Muscle of leg (tissue), 11 donors: ENCODE measurements around the gene CLIP1. TPM values are rescaled to one million over a fixed set of nuclear protein-coding genes. Genes with fewer than 3 reads are reported as not detected.
"Not testable (repeated sequence)": the region's sequence is repeated elsewhere in the genome, so short reads cannot be mapped to it uniquely, and the experiment has no call there.

Experiments
- DNase-seq: peaks from one replicate; pipeline ENCODE4 v3.0.0; 2013
- H3K27ac ChIP-seq: one replicate; pipeline ENCODE4 v1.5.1; 2013; ENCODE audit warnings: mild to moderate bottlenecking, low read length, control low read depth
- H3K27me3 ChIP-seq: one replicate; pipeline ENCODE4 v1.6.1; 2013; ENCODE audit warnings: low read length; ENCODE audit not compliant: control insufficient read depth, insufficient read depth
- H3K36me3 ChIP-seq: one replicate; pipeline ENCODE4 v1.6.1; 2013; ENCODE audit warnings: low read length; ENCODE audit not compliant: control insufficient read depth, insufficient read depth
- H3K4me1 ChIP-seq: one replicate; pipeline ENCODE4 v1.6.1; 2013; ENCODE audit warnings: low read length; ENCODE audit not compliant: control insufficient read depth, insufficient read depth
- H3K4me3 ChIP-seq: one replicate; pipeline ENCODE4 v1.5.1; 2013; ENCODE audit warnings: low read length, control low read depth
- H3K9me3 ChIP-seq: replicated peaks from 2 replicates; pipeline ENCODE4 v1.6.1; 2013; ENCODE audit warnings: low read depth, low read length; ENCODE audit not compliant: control insufficient read depth
- WGBS: methylation state at CpG from one replicate; pipeline ENCODE4 v1.1.5; 2013; ENCODE audit warnings: missing lambda C conversion rate; ENCODE audit not compliant: insufficient coverage; 5-methylcytosine and 5-hydroxymethylcytosine counted together
- polyA plus RNA-seq, 8 donors: library from polyadenylated mRNA; unstranded; fragments of 120-200 nt; gene quantifications; one replicate each; pipeline versions ENCODE4 v1.2.1 to v1.2.3, GENCODE V29; 2013; ENCODE audit warnings: inconsistent platforms in 1 of 8, low replicate concordance in 1 of 8; ENCODE audit not compliant: insufficient read length in 8 of 8, insufficient read depth in 1 of 8
- total RNA-seq: library from RNA; stranded (reverse); fragments of 120-200 nt; gene quantifications from one replicate; pipeline ENCODE4 v1.2.4, GENCODE V29; 2013

Gene CLIP1
- total and polyA plus RNA-seq, 9 donors, result 16.6 to 28.3 (median 20.6) TPM

- H3K9me3 ChIP-seq, H3K4me3 ChIP-seq, H3K27ac ChIP-seq, H3K4me1 ChIP-seq, H3K27me3 ChIP-seq, DNase-seq: not testable (repeated sequence)
- H3K36me3 ChIP-seq, result peaks cover 38% of the 10 kb centered on the region
- WGBS, result no CpG with 5 or more reads among the region's 2 CpGs
Measured at GRCh38 chr12:122358403-122358802, 64.1 kb downstream of the CLIP1 start.

GRCh38 chr12:122357536-122357935 is 64.9 kb downstream of the CLIP1 start:
- not testable (repeated sequence) for H3K27ac ChIP-seq, DNase-seq, H3K4me3 ChIP-seq, H3K9me3 ChIP-seq, H3K27me3 ChIP-seq, H3K4me1 ChIP-seq
- H3K36me3 ChIP-seq, result peaks cover 43% of the 10 kb centered on the region
- no CpG with 5 or more reads among the region's 32 CpGs for WGBS

- not testable (repeated sequence) for H3K4me3 ChIP-seq, H3K27me3 ChIP-seq, H3K9me3 ChIP-seq, H3K4me1 ChIP-seq, DNase-seq, H3K27ac ChIP-seq
- H3K36me3 ChIP-seq, result peaks cover 47% of the 10 kb centered on the region
- WGBS, result no CpG with 5 or more reads among the region's 27 CpGs
Measured at GRCh38 chr12:122356991-122357390, 65.5 kb downstream of the CLIP1 start.

- H3K4me1 ChIP-seq, result peaks cover 9% of the 10 kb centered on the region
- H3K9me3 ChIP-seq, result no peaks in the 10 kb centered on the region
- H3K36me3 ChIP-seq, result peaks cover 44% of the 10 kb centered on the region
- H3K27ac ChIP-seq, result no peak overlapping the region
- WGBS, result no CpG with 5 or more reads among the region's 3 CpGs
- peak; percentile 57 for DNase-seq
- H3K4me3 ChIP-seq, result no peak overlapping the region
- no peaks in the 10 kb centered on the region for H3K27me3 ChIP-seq
Measured at GRCh38 chr12:122356192-122356635, 66.3 kb downstream of the CLIP1 start.

GRCh38 chr12:122355706-122356105 is 66.8 kb downstream of the CLIP1 start:
- DNase-seq, result peak; percentile 39
- Histone ChIP-seq H3K4me1 (peaks cover 9% of the 10 kb centered on the region), H3K36me3 (peaks cover 41% of the 10 kb centered on the region), H3K27me3 (no peaks in the 10 kb centered on the region), H3K27ac (no peak overlapping the region), H3K4me3 (no peak overlapping the region), H3K9me3 (no peaks in the 10 kb centered on the region)
- WGBS, result 54% methylated on average over 6 of the region's 11 CpGs

- no peak overlapping the region for H3K27ac ChIP-seq
- DNase-seq, result no peak
- H3K27me3 ChIP-seq, result no peaks in the 10 kb centered on the region
- WGBS, result 92% methylated on average over 24 of the region's 24 CpGs
- no peaks in the 10 kb centered on the region for H3K9me3 ChIP-seq
- no peak overlapping the region for H3K4me3 ChIP-seq
- peaks cover 9% of the 10 kb centered on the region for H3K4me1 ChIP-seq
- H3K36me3 ChIP-seq, result peaks cover 37% of the 10 kb centered on the region
Measured at GRCh38 chr12:122354958-122355641, 67.4 kb downstream of the CLIP1 start.

- Histone ChIP-seq H3K9me3 (no peaks in the 10 kb centered on the region), H3K4me3 (no peak overlapping the region), H3K4me1 (peaks cover 9% of the 10 kb centered on the region), H3K27me3 (no peaks in the 10 kb centered on the region), H3K36me3 (peaks cover 39% of the 10 kb centered on the region), H3K27ac (no peak overlapping the region)
- no peak for DNase-seq
- no CpG with 5 or more reads among the region's 8 CpGs for WGBS
Measured at GRCh38 chr12:122352394-122352793, 70.1 kb downstream of the CLIP1 start.

GRCh38 chr12:122350141-122350848 is 72.2 kb downstream of the CLIP1 start:
- H3K27me3 ChIP-seq, result no peaks in the 10 kb centered on the region
- H3K4me1 ChIP-seq, result peaks cover 4% of the 10 kb centered on the region
- DNase-seq, result peak; percentile 74
- no peak overlapping the region for H3K27ac ChIP-seq
- H3K36me3 ChIP-seq, result peaks cover 48% of the 10 kb centered on the region
- H3K9me3 ChIP-seq, result no peaks in the 10 kb centered on the region
- no peak overlapping the region for H3K4me3 ChIP-seq
- 38% methylated on average over 3 of the region's 7 CpGs for WGBS

GRCh38 chr12:122349078-122349477 is 73.4 kb downstream of the CLIP1 start:
- Histone ChIP-seq H3K27ac (no peak overlapping the region), H3K4me3 (no peak overlapping the region), H3K4me1 (no peaks in the 10 kb centered on the region), H3K27me3 (no peaks in the 10 kb centered on the region), H3K9me3 (no peaks in the 10 kb centered on the region), H3K36me3 (peaks cover 36% of the 10 kb centered on the region)
- DNase-seq, result no peak
- WGBS, result 100% methylated on average over 4 of the region's 4 CpGs

DNA sequence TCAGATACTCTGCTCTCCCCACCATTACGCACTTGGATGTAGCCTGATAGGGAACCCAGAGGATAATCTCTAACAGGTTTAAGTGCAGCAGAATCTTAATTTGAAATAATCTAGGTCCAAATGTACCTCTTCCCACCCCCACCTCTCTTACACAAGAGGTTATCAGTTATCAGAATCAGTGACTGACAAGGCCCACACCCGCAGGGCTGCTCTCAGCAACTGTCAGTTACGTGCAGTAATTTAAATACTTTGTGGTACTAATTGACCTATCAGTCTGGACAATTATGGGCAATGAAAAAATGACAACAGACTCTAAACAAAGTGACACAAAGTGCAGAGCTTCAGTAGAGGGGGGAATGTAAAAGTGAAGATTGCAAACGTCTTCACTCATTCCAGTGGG is 74.0 kb downstream of the CLIP1 start:
- 100% methylated on average over 1 of the region's 4 CpGs for WGBS
- no peaks in the 10 kb centered on the region for H3K9me3 ChIP-seq
- no peaks in the 10 kb centered on the region for H3K4me1 ChIP-seq
- no peak for DNase-seq
- peaks cover 33% of the 10 kb centered on the region for H3K36me3 ChIP-seq
- no peak overlapping the region for H3K27ac ChIP-seq
- H3K4me3 ChIP-seq, result no peak overlapping the region
- H3K27me3 ChIP-seq, result no peaks in the 10 kb centered on the region
